HL-60/S4 (cell line): ENCODE measurements around the gene PDE4D.
"Not testable (repeated sequence)": the region's sequence is repeated elsewhere in the genome, so short reads cannot be mapped to it uniquely, and the experiment has no call there.

Source experiments
- in situ Hi-C: fragments of 300-500 bp; cut with MboI; formaldehyde crosslinking; loops from 2 replicates; pipeline ENCODE4 v1.14.3; 2022; ENCODE audit warnings: low sequenced_read_pairs

Gene PDE4D

GRCh38 chr5:59320420-59320819 lies 573.1 kb downstream of the PDE4D start:
- in situ Hi-C loops, result no loop called here

- in situ Hi-C loops, result no loop called here
Measured at GRCh38 chr5:59319250-59319649, 574.3 kb downstream of the PDE4D start.

- in situ Hi-C loops, result no loop called here
Measured at GRCh38 chr5:59317774-59318205, 575.7 kb downstream of the PDE4D start.

DNA sequence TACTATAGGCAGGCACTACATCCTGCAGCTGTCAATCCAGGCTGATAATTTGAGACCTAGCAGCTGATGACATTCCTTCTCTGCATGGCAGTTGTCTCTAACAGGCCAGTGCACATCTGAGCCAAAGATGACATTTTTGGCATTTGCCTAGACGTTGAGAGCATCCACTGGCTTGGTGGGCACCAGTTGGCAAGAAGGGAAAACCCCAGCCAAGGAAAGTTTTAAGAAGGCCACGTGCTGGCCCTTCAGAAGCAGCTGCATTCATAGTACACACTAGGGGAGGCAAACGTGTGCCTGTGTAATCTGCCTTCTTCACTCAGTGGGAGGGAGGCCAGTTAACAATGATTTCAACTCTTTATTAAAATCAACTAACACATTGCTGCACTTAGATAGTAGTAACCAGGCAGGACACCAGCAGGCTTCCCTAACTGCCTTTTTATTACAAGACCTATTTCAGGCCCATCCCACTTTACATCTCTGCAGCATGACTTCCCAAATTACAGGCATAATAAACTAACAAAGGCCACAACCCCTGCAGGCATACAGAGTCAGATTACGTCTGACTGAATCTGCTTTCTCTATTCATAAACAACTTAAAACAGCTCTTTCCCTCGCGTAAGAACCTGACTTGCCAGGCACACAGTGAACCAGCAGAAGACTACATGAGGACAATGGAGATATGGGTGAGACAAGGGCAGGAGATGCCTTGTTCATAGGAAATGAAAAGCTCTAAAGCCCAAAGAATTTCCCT lies 576.3 kb downstream of the PDE4D start:
- in situ Hi-C loops, result no loop called here

DNA sequence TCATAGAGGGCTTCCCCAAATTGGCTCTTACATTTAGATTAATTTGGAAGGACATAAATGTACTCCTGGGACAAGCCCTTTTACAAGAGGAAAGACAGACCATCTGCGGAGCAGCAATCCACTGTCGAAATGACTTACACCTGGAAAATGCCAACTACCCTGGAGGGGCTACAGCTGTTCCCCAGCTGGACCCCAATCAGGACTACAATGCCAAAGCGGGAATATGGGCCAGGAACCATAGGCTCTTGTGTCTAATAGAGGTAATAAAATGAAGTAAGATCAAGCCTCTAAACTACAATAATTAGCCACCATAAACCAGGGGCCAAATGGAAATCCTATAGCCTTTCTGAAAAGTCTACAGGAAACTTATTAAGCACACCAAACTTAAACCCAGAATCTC lies 581.3 kb downstream of the PDE4D start:
- in situ Hi-C loops, result no loop called here

DNA sequence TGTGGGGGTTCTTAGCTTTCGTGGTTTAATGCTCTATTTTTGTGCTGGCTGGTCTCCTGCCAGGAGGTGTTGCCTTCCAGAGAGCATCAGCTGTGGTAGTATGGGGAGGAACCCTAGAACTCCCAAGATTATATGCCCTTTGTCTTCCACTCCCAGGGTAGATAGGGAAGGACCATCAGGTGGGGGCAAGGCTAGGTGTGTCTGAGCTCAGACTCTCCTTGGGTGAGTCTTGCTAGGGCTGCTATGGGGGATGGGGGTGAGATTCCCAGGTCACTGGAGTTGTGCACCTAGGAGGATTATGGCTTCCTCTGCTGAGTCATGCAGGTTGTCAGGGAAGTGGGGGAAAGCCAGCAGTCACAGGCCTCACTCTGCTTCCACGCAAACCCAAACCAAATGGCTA lies 584.8 kb downstream of the PDE4D start:
- in situ Hi-C loops, result not testable (repeated sequence)

DNA sequence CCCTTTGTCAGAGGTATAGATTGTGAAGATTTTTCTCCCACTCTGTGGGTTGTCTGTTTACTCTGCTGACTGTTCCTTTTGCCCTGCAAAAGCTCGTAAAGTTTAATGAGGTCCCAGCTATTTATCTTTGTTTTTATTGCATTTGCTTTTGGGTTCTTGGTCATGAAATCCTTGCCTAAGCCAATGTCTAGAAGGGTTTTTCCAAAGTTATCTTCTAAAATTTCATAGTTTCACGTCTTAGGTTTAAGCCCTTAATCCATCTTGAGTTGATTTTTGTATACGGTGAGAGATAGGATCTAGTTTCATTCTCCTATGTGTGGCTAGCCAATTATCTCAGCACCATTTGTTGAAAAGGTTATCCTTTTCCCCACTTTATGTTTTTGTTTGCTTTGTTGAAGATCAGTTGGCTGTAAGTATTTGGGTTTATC lies 590.2 kb downstream of the PDE4D start:
- in situ Hi-C loops, result not testable (repeated sequence)

DNA sequence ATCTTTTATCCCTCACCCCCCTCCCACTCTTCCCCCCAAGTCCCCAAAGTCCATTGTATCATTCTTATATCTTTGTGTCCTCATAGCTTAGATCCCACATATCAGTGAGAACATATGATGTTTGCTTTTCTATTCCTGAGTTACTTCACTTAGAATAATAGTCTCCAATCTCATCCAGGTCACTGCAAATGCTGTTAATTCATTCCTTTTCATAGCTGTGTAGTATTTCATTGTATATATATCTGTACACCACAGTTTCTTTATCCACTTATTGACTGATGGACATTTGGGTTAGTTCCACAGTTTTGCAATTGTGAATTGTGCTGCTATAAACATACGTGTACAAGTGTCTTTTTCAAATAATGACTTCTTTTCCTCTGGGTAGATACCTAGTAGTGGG lies 591.0 kb downstream of the PDE4D start:
- in situ Hi-C loops, result not testable (repeated sequence)

GRCh38 chr5:59301727-59302126 lies 591.8 kb downstream of the PDE4D start:
- in situ Hi-C loops, result no loop called here

GRCh38 chr5:59300930-59301329 lies 592.6 kb downstream of the PDE4D start:
- in situ Hi-C loops, result no loop called here

- in situ Hi-C loops, result no loop called here
Measured at GRCh38 chr5:59299006-59299405, 594.5 kb downstream of the PDE4D start.

GRCh38 chr5:59296317-59297264 lies 596.9 kb downstream of the PDE4D start:
- in situ Hi-C loops, result no loop called here

DNA sequence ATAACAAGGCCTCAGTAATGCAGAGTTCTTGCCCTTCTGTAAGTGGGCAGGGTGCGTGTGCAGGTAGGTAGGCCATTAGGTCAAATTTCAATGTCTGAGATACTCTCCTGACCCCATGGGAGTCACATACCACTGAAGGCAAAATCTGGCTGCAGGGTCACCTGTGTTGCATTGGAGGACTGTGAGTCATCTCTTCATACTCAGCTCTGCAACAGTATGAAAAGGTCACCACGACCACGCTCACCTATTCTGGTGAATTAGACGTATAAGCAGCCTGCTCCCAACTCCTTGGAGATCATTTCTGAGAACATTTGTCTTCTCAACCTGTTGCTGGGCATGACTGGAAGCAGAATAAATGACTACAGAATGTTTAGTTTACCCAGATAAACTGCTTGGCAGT lies 599.8 kb downstream of the PDE4D start:
- in situ Hi-C loops, result no loop called here

DNA sequence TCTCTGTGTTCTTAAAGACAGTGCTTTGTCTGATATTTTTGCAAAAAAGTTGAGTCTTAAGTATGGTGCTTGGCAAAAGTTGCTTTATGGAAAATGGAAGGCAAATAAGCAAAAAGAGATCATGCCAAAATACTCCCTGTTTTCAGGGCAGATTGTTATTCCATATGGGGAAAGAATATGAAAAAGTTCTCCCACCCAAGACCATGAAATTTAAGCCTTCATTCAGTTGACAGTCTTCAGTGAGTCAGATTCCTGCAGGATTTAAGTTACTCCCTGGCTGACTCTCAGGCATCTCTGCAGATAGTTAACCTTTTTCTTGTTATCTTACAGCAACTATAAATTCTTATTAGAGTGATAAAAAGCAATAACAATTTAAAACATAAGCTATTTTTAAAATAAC lies 601.6 kb downstream of the PDE4D start:
- in situ Hi-C loops, result no loop called here

GRCh38 chr5:59287884-59288283 lies 605.6 kb downstream of the PDE4D start:
- in situ Hi-C loops, result no loop called here

GRCh38 chr5:59287361-59287760 lies 606.2 kb downstream of the PDE4D start:
- in situ Hi-C loops, result no loop called here

DNA sequence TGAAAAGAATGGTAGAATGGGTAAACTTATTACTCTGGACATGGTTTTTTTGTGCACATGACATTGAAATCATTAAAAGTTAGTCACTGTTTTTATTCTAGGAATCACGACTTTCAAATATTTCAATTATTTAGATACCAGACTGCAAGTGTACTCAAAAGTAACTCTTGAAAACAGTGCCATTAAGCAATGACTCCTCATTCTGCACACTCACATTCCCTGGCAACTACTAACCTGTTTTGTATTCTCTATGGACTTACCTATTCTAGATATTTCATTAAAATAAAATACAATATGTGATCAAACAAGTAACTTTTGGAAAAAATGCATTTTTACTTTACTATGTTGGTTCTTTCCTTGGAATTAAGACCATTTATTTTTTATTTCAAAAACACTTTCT lies 607.0 kb downstream of the PDE4D start:
- in situ Hi-C loops, result no loop called here

DNA sequence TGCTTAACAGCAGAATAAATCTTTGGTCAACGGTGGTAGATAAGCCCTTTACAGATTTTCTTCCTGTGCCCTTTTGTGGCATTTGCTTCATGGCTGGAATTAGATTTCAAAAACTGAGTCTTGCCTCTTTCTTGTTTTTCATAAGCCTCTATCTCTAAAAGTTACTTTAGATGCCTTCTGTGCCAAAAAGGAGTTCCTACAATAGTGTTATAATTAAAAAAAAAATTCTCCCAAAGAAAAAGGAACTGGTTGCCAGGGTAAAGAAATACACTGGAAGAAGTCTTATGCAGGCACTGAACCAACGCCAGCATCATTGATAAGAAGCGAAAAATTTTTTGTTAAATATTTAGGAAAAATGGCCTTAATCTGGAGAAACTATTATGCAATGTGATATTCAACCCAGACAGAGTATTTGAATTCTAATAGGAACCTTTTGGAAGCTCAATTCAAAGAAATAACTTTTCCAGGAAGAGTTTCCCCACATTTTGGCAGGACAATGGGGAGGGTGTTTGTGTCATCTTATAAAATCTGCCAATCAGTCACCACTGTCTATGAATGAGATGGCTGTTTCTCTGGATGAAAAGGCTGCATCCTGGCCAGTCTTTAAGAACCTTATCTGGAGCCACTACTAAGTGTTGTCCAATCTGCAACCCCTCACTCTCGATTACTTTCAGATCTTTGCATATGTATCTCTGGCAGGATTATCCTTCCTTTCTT lies 608.1 kb downstream of the PDE4D start:
- in situ Hi-C loops, result no loop called here

DNA sequence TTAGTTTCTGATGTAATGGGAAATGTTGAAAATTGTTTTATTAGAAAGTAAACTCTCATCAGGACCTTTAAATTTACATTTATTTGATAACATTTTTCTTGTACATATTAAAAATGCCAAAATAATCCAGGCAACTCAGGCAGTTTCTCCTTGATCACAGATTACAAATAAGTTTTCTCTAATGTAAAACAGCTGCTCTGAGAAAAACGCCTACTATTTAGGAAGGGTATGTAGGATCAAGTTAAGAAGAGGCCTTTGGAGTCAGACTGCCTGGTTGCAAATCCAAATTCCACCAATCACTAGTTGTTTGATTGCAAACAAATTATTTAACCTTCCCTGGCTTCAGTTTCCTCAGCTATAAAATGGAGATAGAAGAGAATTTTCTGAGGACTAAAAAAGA lies 610.8 kb downstream of the PDE4D start:
- in situ Hi-C loops, result no loop called here

DNA sequence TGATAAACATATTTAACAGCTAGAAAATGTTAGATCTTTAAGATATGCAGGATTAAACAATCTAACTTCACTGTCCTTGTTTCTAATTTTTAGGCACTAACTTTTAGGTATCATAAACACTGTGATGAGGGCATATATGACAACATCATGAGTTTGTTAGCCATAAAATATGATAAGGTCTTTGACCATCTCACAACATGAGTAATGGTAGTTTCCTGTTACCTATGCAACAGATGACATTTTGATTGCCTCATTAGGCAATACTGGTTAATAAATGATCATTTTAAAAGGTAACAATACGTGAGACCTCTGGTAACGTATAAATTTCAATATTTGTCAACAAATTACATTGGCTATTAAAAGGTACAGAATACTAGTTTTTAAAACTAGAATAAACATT lies 613.5 kb downstream of the PDE4D start:
- in situ Hi-C loops, result no loop called here

DNA sequence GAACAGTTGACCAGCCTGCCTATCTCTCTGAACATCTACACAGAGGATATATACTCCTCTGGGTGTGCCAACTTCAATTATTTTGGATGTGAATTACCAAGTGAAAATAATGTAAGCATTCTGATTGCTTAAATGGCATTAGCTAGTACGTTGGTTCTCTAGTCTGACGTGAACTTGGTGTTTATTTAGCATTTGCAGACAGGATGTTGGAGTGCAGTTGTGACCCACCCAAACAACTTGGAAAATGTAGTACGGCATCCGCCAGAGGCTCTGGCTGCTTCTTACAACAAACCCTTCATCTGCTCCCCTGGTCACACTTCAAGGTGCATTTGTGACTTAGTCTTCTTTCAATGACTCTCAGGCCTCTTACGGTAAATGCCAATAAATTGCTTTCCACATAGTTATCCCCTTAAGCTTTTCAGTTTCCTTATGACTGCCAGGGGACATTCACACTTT lies 616.6 kb downstream of the PDE4D start:
- in situ Hi-C loops, result no loop called here
